Left lobe of liver (tissue), 2 donors: ENCODE measurements around the gene KIF12. TPM values are rescaled to one million over a fixed set of nuclear protein-coding genes. Genes with fewer than 3 reads are reported as not detected.

Source experiments
- ATAC-seq: fragments of 200-7000 bp; cut with Tn5 transposase; one replicate; pipeline ENCODE4 v1.9.1; 2020; ENCODE audit warnings: mild to moderate bottlenecking, moderate library complexity
- DNase-seq: peaks from one replicate; pipeline ENCODE4 v3.0.0-alpha.2; 2020; ENCODE audit warnings: low spot score
- total RNA-seq: library from RNA; stranded (reverse); gene quantifications from one replicate; pipeline ENCODE4 v1.2.1, GENCODE V29; 2021
- donor health status: DM: no; HTN: no; CAD: no; lungs with moderate emphysema.
- donor health status: DM: no; HTN: yes; CAD: no.

Gene KIF12
- total RNA-seq, 1 donor from 2014 or later, result 18.5 TPM

- peak; percentile 76 for DNase-seq
These were observed 26.6 kb downstream of the KIF12 start for GRCh38 chr9:114072184-114073140.

GRCh38 chr9:114071197-114071795, 27.8 kb downstream of the KIF12 start:
- DNase-seq (no peak), ATAC-seq (peak; percentile 4)

More at GRCh38 chr9:114072184-114073140, 26.6 kb downstream of the KIF12 start:
- peak; percentile 45 for ATAC-seq

- peak; percentile 20 for ATAC-seq
- DNase-seq, result peak; percentile 45
These were observed 28.6 kb downstream of the KIF12 start for GRCh38 chr9:114070188-114071103.

- DNase-seq (peak; percentile 42), ATAC-seq (peak; percentile 3)
These were observed 29.5 kb downstream of the KIF12 start for GRCh38 chr9:114069476-114070187.

- DNase-seq (no peak), ATAC-seq (no peak)
These were observed 33.8 kb downstream of the KIF12 start for GRCh38 chr9:114065304-114065703.

- peak; percentile 45 for DNase-seq
- ATAC-seq, result peak; percentile 4
These were observed 37.1 kb downstream of the KIF12 start for GRCh38 chr9:114061830-114062474.

GRCh38 chr9:114061292-114061691, 37.8 kb downstream of the KIF12 start:
- DNase-seq, result no peak
- no peak for ATAC-seq

GRCh38 chr9:114060711-114061110, 38.4 kb downstream of the KIF12 start:
- peak; percentile 46 for DNase-seq
- peak; percentile 4 for ATAC-seq

GRCh38 chr9:114060070-114060469, 39.0 kb downstream of the KIF12 start:
- ATAC-seq, result peak; percentile 7
- DNase-seq, result peak; percentile 45

GRCh38 chr9:114059047-114059803, 39.9 kb downstream of the KIF12 start:
- ATAC-seq (peak; percentile 56), DNase-seq (peak; percentile 68)

GRCh38 chr9:114058688-114059046, 40.4 kb downstream of the KIF12 start:
- DNase-seq (peak; percentile 64), ATAC-seq (peak; percentile 46)

GRCh38 chr9:114057161-114057885, 41.8 kb downstream of the KIF12 start:
- ATAC-seq (no peak), DNase-seq (peak; percentile 41)

- DNase-seq, result peak; percentile 39
- ATAC-seq, result no peak
These were observed 42.6 kb downstream of the KIF12 start for GRCh38 chr9:114056527-114056926.

GRCh38 chr9:114055894-114056293, 43.2 kb downstream of the KIF12 start:
- no peak for ATAC-seq
- no peak for DNase-seq

GRCh38 chr9:114055061-114055460, 44.0 kb downstream of the KIF12 start:
- ATAC-seq, result no peak

GRCh38 chr9:114054191-114054690, 44.9 kb downstream of the KIF12 start:
- DNase-seq (no peak), ATAC-seq (no peak)

More at GRCh38 chr9:114055061-114055460, 44.0 kb downstream of the KIF12 start:
- peak; percentile 35 for DNase-seq

- ATAC-seq, result no peak
- peak; percentile 35 for DNase-seq
These were observed 45.7 kb downstream of the KIF12 start for GRCh38 chr9:114053246-114054005.
